CD4-positive, alpha-beta T cell treated with Interleukin-15 for 4 hours (primary cell): Measurements from ENCODE around the gene SLC22A8.
"Not testable (repeated sequence)": the region's sequence is repeated elsewhere in the genome, so short reads cannot be mapped to it uniquely, and the experiment has no call there.

ENCODE experiments used
- DNase-seq: peaks from one replicate; pipeline ENCODE4 v3.0.0-alpha.2; 2020; ENCODE audit warnings: low spot score

The SLC22A8 gene

GRCh38 chr11:62988276-62988675 is 27.4 kb downstream of the SLC22A8 start:
- no peak for DNase-seq

- no peak for DNase-seq
Measured at GRCh38 chr11:62985041-62985750, 30.4 kb downstream of the SLC22A8 start.

GRCh38 chr11:62984451-62984991 is 31.1 kb downstream of the SLC22A8 start, which contains the start of gene SLC22A6:
Gene SLC22A6, minus strand, starts transcription at chr11:62984967. Its CDS starts 277 bp downstream, at chr11:62984690.
- no peak for DNase-seq

GRCh38 chr11:62983536-62984199 is 32.0 kb downstream of the SLC22A8 start:
- DNase-seq: no peak

- no peak for DNase-seq
Measured at GRCh38 chr11:62981743-62982142, 33.9 kb downstream of the SLC22A8 start.

- no peak for DNase-seq
Measured at GRCh38 chr11:62980133-62980760, 35.4 kb downstream of the SLC22A8 start.

- DNase-seq: no peak
Measured at GRCh38 chr11:62976109-62976508, 39.5 kb downstream of the SLC22A8 start.

GRCh38 chr11:62974848-62975522 is 40.7 kb downstream of the SLC22A8 start:
- DNase-seq: no peak

GRCh38 chr11:62965574-62965973 is 50.1 kb downstream of the SLC22A8 start:
- no peak for DNase-seq

GRCh38 chr11:62962391-62962790 is 53.2 kb downstream of the SLC22A8 start:
- DNase-seq: no peak

- DNase-seq: no peak
Measured at GRCh38 chr11:62961017-62961570, 54.5 kb downstream of the SLC22A8 start.

GRCh38 chr11:62959422-62959980 is 56.1 kb downstream of the SLC22A8 start:
- DNase-seq: no peak

- DNase-seq: no peak
Measured at GRCh38 chr11:62958547-62959421, 56.9 kb downstream of the SLC22A8 start.

GRCh38 chr11:62957147-62957546 is 58.5 kb downstream of the SLC22A8 start:
- DNase-seq: no peak

- DNase-seq: no peak
Measured at GRCh38 chr11:62954478-62954877, 61.2 kb downstream of the SLC22A8 start.

- DNase-seq: no peak
Measured at GRCh38 chr11:62953811-62954210, 61.8 kb downstream of the SLC22A8 start.

GRCh38 chr11:62948765-62949320 is 66.8 kb downstream of the SLC22A8 start:
- DNase-seq: no peak

GRCh38 chr11:62945538-62945937 is 70.1 kb downstream of the SLC22A8 start:
- not testable (repeated sequence) for DNase-seq
